ENCODE results near the gene ATP10B. TPM values are rescaled to one million over a fixed set of nuclear protein-coding genes. Genes with fewer than 3 reads are reported as not detected.
"Not testable (repeated sequence)": the region's sequence is repeated elsewhere in the genome, so short reads cannot be mapped to it uniquely, and the experiment has no call there.

Gene ATP10B
- not detected for total RNA-seq
- long read RNA-seq, result 0 reads

- intact Hi-C loops (cut with DNase I), result no loop called here
- DNase-seq (no peak), ATAC-seq (ENCODE audit: poor library complexity) (no peak)
Measured at GRCh38 chr5:160852049-160852448, at the start of gene ATP10B. Gene ATP10B, minus strand, starts transcription at chr5:160852211. Its CDS starts 164,137 bp downstream, at chr5:160688074.

GRCh38 chr5:160901656-160902055, 49.6 kb upstream of the ATP10B start:
- intact Hi-C loops (cut with DNase I), result no loop called here
- ATAC-seq (ENCODE audit: poor library complexity), result no peak
- DNase-seq, result no peak

DNA sequence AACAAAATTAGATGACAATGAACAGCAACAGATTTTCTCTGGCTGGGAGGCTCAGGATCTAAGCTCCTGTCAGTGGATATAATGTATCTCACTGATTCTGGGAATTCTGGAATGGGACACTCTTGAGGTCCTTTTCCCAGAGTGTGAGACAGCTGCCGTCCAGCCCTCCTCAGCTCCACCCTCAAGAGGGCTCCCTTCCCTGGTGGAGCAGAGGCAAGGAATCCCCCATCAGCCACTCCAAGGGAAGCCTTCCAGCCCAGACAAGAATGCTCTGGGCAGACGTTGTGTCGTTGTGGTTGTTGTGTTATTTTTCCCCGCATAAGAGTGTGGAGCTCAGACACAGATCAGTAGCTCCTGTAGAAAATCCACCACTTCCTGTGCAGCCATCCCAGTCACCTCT, 47.7 kb upstream of the ATP10B start:
- intact Hi-C loops (cut with DNase I), result no loop called here
- DNase-seq, result no peak
- no peak for ATAC-seq (ENCODE audit: poor library complexity)

DNA sequence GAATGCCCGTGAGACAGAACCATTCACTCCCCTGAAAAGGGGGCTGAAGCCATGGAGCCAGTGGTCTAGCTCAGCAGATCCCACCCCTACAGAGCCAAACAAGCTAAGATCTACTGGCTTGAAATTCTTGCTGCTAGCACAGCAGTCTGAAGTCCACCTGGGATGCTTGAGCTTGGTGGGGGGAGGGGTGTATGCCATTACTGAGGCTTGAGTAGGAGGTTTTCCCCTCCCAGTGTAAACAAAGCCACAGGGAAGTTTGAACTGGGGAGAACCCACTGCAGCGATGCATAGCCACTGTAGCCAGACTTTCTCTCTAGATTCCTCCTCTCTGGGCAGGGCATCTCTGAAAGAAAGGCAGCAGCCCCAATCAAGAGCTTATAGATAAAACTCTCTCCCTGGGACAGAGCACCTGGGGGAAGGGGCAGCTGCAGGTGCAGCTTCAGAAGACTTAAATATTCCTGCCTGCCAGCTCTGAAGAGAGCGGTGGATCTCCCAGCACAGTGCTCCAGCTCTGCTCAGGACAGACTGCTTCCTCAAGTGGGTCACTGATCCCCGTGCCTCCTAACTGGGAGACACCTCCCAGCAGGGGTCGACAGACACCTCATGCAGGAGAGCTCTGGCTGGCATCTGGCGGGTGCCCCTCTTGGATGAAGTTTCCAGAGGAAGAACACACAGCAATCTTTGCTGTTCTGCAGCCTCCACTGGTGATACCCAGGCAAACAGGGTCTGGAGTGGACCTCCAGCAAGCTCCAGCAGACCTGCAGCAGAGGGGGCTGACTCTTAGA, 41.4 kb upstream of the ATP10B start:
- DNase-seq; intact Hi-C loops (cut with DNase I); ATAC-seq (ENCODE audit: poor library complexity): not testable (repeated sequence)

GRCh38 chr5:160887780-160888179, 35.8 kb upstream of the ATP10B start:
- ATAC-seq (ENCODE audit: poor library complexity) (no peak), DNase-seq (no peak)
- intact Hi-C loops (cut with DNase I), result no loop called here

DNA sequence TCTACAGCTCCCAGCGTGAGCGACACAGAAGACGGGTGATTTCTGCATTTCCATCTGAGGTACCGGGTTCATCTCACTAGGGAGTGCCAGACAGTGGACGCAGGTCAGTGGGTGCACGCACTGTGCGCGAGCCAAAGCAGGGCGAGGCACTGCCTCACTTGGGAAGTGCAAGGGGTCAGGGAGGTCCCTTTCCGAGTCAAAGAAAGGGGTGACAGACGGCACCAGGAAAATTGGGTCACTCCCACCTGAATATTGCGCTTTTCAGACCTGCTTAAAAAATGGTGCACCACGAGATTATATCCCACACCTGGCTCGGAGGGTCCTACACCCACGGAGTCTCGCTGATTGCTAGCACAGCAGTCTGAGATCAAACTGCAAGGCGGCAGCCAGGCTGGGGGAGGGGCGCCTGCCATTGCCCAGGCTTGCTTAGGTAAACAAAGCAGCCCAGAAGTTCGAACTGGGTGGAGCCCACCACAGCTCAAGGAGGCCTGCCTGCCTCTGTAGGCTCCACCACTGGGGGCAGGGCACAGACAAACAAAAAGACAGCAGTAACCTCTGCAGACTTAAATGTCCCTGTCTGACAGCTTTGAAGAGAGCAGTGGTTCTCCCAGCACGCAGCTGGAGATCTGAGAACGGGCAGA, 21.7 kb upstream of the ATP10B start:
- DNase-seq; intact Hi-C loops (cut with DNase I); ATAC-seq (ENCODE audit: poor library complexity): not testable (repeated sequence)

DNA sequence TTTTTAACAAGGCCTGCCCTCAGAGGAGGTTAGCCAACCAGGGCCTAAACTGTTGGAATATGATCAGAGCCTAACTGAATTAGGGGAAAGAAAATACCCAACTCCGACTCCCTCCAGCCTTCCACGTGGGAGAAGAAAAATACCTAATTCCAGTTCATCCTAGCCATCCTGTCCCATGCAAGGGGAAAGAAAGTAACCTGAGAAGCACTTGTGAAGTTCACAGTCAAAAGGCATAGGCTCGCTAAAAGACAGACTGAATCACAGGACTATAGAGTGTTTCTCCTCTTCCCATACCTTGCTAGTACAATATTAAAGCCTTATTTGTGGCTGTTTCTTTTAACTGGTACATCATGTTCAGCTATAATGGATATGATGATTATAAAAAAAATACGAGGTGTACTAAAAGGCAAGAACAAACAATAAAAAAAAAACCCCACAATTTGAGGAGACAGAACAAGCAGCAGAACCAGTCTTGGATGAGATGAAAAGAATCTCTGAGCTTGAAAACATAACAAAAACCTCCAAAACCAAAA, 18.0 kb upstream of the ATP10B start:
- ATAC-seq (ENCODE audit: poor library complexity), result no peak
- intact Hi-C loops (cut with DNase I), result no loop called here
- DNase-seq, result no peak

DNA sequence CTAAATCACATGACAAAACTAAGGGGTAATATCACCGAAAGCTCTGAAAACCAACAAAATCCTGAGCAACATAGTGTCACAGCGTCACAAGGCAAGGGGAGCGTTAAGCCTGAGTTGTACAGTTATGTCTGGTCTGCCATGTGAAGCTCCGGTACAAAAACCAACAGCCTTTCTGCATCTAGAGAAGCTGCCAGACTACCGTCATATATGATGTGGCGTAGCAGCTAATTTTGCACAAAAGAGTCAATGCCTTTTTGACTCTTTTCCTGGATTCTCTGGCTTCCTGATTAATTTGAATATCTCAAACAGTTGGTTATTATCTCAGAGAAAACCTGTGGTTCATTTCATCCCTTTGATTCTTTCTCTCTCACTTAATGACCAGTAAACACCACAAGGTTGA, 16.0 kb upstream of the ATP10B start:
- intact Hi-C loops (cut with DNase I), result no loop called here
- no peak for ATAC-seq (ENCODE audit: poor library complexity)
- DNase-seq, result no peak

DNA sequence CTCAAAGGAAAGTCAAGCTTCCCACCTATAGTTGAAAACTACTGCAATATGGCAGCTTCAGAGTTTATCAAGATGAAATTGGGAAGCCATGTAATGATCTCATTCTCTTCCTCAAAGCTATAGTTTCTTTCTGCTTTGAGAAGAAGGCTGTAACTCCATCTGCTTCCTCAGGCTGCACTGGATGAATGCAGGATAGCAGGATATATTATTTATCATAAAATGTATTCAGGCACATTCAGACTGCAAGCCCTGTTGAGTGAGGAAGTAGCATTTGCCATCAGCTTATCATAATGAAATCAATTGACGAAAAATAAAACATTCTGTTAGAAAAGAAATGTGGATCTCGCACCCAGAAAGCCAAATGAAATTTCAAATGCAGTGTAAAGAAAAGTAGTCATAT, 560 bp downstream of the ATP10B start:
- no peak for DNase-seq
- intact Hi-C loops (cut with DNase I), result no loop called here
- no peak for ATAC-seq (ENCODE audit: poor library complexity)

DNA sequence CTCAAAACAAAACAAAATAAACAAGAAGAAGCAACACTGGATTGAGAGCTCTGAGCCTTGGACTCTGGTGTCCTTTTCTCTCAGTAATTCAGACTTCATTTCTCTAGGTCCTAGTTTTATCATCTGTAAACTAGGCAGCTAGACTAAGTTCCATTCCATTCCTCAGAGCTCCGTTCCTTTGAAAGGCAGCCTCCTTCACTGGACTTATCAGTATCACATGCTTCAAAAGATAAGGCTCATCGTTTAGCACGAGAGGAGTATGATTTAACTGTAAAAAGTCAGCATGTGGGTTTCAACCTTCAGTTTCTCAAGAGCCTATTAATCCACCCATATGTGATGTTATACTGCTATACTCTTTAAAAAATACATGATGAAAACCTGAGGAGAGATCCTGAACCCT, 1.6 kb downstream of the ATP10B start:
- ATAC-seq (ENCODE audit: poor library complexity), result no peak
- intact Hi-C loops (cut with DNase I), result no loop called here
- DNase-seq, result no peak

- DNase-seq, result no peak
- intact Hi-C loops (cut with DNase I), result no loop called here
- no peak for ATAC-seq (ENCODE audit: poor library complexity)
Measured at GRCh38 chr5:160847526-160848085, 4.4 kb downstream of the ATP10B start.

DNA sequence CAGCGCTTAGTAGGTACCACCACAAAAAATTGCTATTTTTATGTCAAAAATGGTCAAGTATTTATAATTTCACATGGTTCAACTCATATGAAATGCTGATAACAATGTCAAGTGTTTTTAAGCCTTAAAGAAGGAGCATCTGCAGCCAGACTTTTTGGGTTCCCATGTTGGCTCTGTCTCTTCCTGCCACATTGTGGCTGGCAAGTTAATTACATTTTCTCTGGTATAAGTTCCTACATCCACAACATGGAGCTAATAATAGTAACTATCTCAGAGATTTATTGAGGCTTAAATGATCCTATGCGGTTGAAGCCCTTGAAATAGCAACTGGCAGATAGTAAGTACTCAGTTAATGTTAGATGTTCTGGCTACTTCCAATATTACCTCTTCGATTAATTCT, 5.4 kb downstream of the ATP10B start:
- DNase-seq (no peak), ATAC-seq (ENCODE audit: poor library complexity) (no peak)
- intact Hi-C loops (cut with DNase I), result no loop called here

GRCh38 chr5:160844177-160844576, 7.8 kb downstream of the ATP10B start:
- intact Hi-C loops (cut with DNase I), result no loop called here
- no peak for DNase-seq

DNA sequence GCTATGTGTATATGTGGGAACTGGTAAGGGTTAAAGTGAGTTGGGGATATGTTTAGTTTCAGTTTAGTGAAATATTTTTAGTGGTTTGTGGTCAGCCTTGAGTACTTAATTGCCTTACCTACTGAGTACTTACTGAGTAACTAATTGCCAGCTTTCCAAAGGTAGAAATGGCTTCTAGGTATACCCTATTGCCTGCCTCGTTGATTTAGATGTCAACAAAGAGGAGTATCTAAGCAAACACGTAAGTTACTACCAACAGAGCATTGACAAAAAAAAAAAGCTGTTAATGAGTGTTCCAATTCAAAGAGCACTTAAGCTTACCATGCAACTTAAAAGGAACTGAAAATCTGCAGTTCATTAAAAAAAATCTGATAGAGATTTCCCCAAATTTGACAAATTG, 8.8 kb downstream of the ATP10B start:
- intact Hi-C loops (cut with DNase I), result no loop called here
- no peak for ATAC-seq (ENCODE audit: poor library complexity)
- DNase-seq, result no peak

More at GRCh38 chr5:160844177-160844576, 7.8 kb downstream of the ATP10B start:
- no peak for ATAC-seq (ENCODE audit: poor library complexity)

GRCh38 chr5:160837749-160838593, 14.0 kb downstream of the ATP10B start:
- ATAC-seq (ENCODE audit: poor library complexity) (no peak), DNase-seq (no peak)
- intact Hi-C loops (cut with DNase I), result no loop called here

GRCh38 chr5:160837211-160837610, 14.8 kb downstream of the ATP10B start:
- DNase-seq (no peak), ATAC-seq (ENCODE audit: poor library complexity) (no peak)

DNA sequence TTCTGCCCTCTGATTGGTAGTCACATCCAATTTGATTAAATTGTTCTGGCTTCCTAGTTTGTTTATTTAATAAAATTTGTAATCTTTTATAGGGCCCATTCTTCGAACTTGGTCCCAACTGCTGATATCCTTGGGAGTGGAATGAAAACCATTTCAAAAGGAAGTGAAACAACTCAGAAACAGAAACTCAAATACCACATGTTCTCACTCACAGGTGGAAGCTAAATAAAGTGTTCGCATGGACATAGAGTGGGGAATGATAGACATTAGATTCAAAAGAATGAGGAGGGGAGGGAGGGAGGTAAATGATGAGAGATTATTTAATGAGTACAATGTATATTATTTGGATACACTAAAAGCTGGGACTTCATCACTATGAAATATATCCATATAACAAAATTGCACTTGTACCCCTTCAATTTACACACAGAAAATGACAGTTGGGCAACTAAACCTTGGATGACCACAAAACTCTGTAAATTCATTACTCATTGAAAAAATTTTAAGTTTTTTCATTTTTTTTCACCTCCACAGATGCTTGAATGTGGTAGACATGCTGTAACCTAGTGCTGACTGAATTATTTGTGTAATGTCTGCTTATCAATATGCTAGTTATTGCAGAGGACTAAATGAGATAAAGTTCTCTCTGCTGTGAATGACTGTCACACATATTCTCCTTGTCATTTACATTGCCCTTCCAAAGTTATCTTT, 16.0 kb downstream of the ATP10B start:
- ATAC-seq (ENCODE audit: poor library complexity), result no peak
- intact Hi-C loops (cut with DNase I), result no loop called here
- no peak for DNase-seq

More at GRCh38 chr5:160837211-160837610, 14.8 kb downstream of the ATP10B start:
- intact Hi-C loops (cut with DNase I), result no loop called here

DNA sequence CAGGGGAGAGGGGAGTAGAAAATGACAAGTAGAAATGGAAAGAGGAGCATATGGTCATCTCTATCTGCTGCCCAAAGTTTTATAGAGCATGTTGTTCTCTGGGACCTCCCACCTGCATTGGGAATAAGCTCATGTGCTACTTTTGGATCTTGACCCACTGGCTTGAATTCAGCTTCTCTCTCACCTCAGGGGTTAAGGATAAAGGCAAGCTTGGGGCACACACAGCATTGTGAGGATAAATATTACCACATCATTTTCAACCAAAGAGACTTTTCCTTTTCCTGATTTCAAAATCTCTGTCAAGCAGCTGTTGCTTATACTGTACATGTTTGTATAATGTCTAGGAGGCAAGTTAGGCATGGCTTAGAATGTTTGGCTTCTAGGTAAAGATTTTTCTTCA, 16.6 kb downstream of the ATP10B start:
- ATAC-seq (ENCODE audit: poor library complexity) (no peak), DNase-seq (no peak)
- intact Hi-C loops (cut with DNase I), result no loop called here
